RWPE2 (cell line): ENCODE measurements around the gene ADM.

Experiments used
- ATAC-seq: fragments of 200-7000 bp; cut with Tn5 transposase; 3 replicates; pipeline ENCODE4 v1.9.1; 2021; ENCODE audit warnings: low read depth
- DNase-seq: peaks from one replicate; pipeline ENCODE4 v3.0.0-alpha.2; 2020; ENCODE audit warnings: low spot score
- H3K27ac ChIP-seq: fragments of 450-650 bp; 2 replicates; pipeline ENCODE4 v1.5.1; 2017; ENCODE audit warnings: mild to moderate bottlenecking; ENCODE audit not compliant: poor library complexity, severe bottlenecking
- H3K27me3 ChIP-seq: fragments of 250-450 bp; sonication (Bioruptor Pico); 2 replicates; pipeline ENCODE4 v1.5.1; 2021; ENCODE audit warnings: mild to moderate bottlenecking, moderate library complexity; ENCODE audit not compliant: insufficient read depth, poor library complexity, severe bottlenecking
- H3K36me3 ChIP-seq: fragments of 250-450 bp; sonication (Bioruptor Pico); 2 replicates; pipeline ENCODE4 v1.5.1; 2020; ENCODE audit warnings: low read depth, mild to moderate bottlenecking, moderate library complexity
- H3K4me1 ChIP-seq: fragments of 250-450 bp; sonication (Bioruptor Pico); 2 replicates; pipeline ENCODE4 v1.5.1; 2021; ENCODE audit warnings: mild to moderate bottlenecking, moderate library complexity; ENCODE audit not compliant: insufficient read depth, poor library complexity, severe bottlenecking
- H3K4me3 ChIP-seq: fragments of 250-450 bp; sonication (Bioruptor Pico); 2 replicates; pipeline ENCODE4 v1.5.1; 2021; ENCODE audit warnings: mild to moderate bottlenecking, moderate library complexity; ENCODE audit not compliant: severe bottlenecking
- H3K9me3 ChIP-seq: fragments of 250-450 bp; sonication (Bioruptor Pico); 2 replicates; pipeline ENCODE4 v1.5.1; 2021; ENCODE audit warnings: mild to moderate bottlenecking, moderate library complexity; ENCODE audit not compliant: severe bottlenecking
- TF ChIP-seq, protein P1 (sequence below): fragments of 450-650 bp; IDR thresholded peaks from one replicate; pipeline ENCODE4 v1.5.1; 2017; ENCODE audit warnings: mild to moderate bottlenecking, moderate library complexity; ENCODE audit not compliant: poor library complexity, severe bottlenecking

The ADM gene

DNA sequence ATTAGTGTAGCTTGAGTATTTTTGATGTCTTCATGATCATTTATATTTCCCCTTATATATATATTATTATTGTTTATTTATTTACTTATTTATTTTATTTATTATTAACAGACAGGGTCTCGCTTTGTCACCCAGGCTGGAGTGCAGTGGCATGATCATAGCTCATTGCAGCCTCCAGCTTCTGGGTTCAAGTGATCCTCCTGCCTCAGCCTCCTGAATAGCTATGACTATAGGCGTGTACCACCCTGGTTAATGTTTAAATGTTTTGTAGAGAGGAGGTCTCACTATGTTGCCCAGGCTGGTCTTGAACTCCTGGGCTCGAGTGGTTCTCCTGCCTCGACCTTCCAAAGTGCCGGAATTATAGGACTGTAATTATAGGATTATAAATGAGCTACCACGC, 10.2 kb downstream of the ADM start:
- no peaks in the 10 kb centered on the region for H3K36me3 ChIP-seq
- DNase-seq (no peak), ATAC-seq (no peak)
- no peaks in the 10 kb centered on the region for H3K4me1 ChIP-seq
- H3K4me3 ChIP-seq: no peak overlapping the region
- no peaks in the 10 kb centered on the region for H3K27me3 ChIP-seq
- no peaks in the 10 kb centered on the region for H3K9me3 ChIP-seq
- no peak overlapping the region for H3K27ac ChIP-seq
- TF ChIP-seq, protein P1, sequence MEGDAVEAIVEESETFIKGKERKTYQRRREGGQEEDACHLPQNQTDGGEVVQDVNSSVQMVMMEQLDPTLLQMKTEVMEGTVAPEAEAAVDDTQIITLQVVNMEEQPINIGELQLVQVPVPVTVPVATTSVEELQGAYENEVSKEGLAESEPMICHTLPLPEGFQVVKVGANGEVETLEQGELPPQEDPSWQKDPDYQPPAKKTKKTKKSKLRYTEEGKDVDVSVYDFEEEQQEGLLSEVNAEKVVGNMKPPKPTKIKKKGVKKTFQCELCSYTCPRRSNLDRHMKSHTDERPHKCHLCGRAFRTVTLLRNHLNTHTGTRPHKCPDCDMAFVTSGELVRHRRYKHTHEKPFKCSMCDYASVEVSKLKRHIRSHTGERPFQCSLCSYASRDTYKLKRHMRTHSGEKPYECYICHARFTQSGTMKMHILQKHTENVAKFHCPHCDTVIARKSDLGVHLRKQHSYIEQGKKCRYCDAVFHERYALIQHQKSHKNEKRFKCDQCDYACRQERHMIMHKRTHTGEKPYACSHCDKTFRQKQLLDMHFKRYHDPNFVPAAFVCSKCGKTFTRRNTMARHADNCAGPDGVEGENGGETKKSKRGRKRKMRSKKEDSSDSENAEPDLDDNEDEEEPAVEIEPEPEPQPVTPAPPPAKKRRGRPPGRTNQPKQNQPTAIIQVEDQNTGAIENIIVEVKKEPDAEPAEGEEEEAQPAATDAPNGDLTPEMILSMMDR: no peak

DNA sequence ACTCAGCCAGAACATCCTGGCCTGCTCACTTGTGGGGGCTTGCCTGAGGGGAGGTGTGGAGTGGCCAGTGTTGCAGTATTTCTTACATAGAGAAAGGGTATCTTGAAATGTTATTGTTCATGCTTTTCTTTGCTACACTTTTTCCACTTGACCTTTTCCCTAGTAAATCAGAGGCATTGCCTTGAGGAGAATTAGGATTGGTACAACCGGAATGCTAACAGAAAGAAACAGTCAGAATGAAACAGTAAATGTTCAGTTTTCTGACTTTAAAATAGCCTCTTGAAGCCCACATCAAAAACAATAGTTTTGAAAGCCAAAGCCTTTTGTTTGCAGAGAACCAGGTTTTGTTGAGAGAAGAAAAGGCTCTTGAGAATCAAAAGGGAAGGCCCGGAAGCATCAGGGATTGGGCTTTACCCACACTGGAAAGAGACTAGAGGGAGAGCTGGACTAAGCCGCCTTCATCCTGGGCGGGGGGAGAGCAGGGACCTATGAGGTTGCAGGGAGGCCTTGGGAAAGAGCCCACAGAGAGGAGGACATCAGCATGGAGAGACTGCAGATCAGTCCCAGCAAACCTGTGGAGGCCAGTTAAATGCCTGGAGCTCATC, 12.4 kb downstream of the ADM start:
- Histone ChIP-seq H3K4me3 (no peak overlapping the region), H3K4me1 (no peaks in the 10 kb centered on the region), H3K36me3 (no peaks in the 10 kb centered on the region), H3K27ac (no peak overlapping the region), H3K27me3 (no peaks in the 10 kb centered on the region), H3K9me3 (no peaks in the 10 kb centered on the region)
- no peak for DNase-seq
- TF ChIP-seq, protein P1: no peak
- no peak for ATAC-seq

DNA sequence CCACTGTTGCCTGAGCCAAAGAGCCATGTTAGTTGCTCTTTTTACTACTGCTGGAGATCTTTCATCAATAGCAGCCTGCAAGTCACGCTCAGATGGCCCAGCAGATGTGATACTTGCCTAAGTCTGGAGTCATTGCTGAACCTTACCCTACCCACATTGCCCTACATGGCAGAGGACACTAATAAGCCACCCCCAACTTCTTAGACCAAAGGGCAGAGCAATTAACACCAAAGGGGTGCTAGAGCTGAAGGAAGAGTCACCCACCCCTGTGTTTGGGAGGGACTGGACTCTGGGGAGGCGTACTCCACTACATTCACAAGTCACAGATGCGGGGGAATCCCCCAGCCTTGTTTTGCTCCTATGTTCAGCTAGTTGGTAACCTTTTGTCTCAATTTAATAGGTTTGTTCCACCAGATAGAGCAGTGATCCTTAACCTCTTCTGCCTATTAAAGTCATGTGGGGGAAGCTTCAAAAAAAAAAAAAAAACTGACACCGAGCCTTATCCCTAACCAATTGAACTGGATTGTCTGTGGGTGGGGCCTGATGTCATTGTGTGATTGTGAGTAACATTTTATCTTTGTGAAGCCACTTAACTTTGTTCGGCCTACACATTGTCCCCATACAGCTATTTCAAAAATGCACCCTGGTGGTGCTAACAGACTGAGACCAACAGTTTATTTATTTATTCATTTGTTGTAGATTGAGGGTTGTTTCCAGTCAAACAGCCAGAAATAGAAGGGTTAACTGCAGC, 13.1 kb downstream of the ADM start:
- Histone ChIP-seq H3K36me3 (no peaks in the 10 kb centered on the region), H3K4me3 (no peak overlapping the region), H3K27me3 (no peaks in the 10 kb centered on the region), H3K9me3 (no peaks in the 10 kb centered on the region), H3K4me1 (peaks cover 6% of the 10 kb centered on the region), H3K27ac (no peak overlapping the region)
- no peak for DNase-seq
- TF ChIP-seq, protein P1: no peak
- ATAC-seq: no peak

DNA sequence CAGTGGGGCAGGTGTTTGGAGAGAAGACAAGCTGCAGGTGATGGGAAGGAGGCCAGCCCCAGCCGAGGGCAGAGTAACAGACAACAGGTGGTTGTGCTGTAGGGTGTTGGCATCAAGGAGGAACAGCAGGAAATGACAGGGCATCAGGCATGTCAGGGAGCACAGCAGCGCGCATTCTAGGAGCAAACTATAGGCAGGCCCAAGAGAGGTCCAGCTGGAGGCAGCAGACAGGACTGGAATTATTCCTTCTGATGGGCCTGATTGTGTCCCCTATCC, 13.6 kb downstream of the ADM start:
- DNase-seq (no peak), ATAC-seq (no peak)
- Histone ChIP-seq H3K36me3 (no peaks in the 10 kb centered on the region), H3K27me3 (no peaks in the 10 kb centered on the region), H3K4me3 (no peak overlapping the region), H3K27ac (no peak overlapping the region), H3K9me3 (no peaks in the 10 kb centered on the region), H3K4me1 (peaks cover 6% of the 10 kb centered on the region)
- TF ChIP-seq, protein P1: no peak
